ENCODE measurements around the gene OR2A7.
"Not testable (repeated sequence)": the region's sequence is repeated elsewhere in the genome, so short reads cannot be mapped to it uniquely, and the experiment has no call there.

DNA sequence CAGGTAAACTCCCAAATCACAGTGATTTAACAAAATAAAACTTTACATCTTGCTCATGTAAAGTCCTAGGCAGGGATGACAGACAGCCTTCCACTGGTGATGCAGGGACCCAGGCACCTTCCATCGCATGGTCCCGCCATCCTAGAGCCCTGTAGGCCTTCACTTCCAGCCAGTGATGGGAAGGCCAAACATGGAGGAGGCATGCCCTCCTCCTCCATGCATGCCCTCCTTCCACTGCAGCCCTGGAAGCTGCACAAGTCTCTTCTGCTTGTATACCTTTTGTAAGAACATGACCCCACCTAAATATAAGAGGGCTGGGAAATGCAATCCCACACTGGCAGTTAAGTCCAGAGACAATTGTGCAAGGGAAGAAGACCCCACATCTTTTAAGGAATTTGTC lies 45.1 kb upstream of the OR2A7 start:
- TF ChIP-seq POLR2A (IDR thresholded peaks at IDR 0.05; ENCODE audit: control extremely low read depth in 1 of 2, low read depth in 2 of 2, low read length in 2 of 2); EZH2 (IDR thresholded peaks at IDR 0.05; ENCODE audit: low read depth, low read length, severe bottlenecking); POLR2AphosphoS5 (IDR thresholded peaks at IDR 0.05; ENCODE audit: low read depth, low read length); CTCF (IDR thresholded peaks at IDR 0.05; ENCODE audit: control extremely low read depth in 1 of 3, insufficient read depth in 1 of 3, low read depth in 1 of 3, low read length in 3 of 3): not testable (repeated sequence)

All from H1 (cell line).